ENCODE results near the gene SLC22A14.

SLC22A14 gene

GRCh38 chr3:38362825-38363224 is 80.7 kb downstream of the SLC22A14 start:
- peaks cover 62% of the 10 kb centered on the region for H3K36me3 ChIP-seq (ENCODE audit: insufficient read depth, insufficient read length, low read length)
- no peak for TF ChIP-seq ZNF274 (IDR thresholded peaks at IDR 0.05; ENCODE audit: low read depth, low read length)
- no peak for TF ChIP-seq YY1 (IDR thresholded peaks at IDR 0.05; ENCODE audit: insufficient read depth, insufficient read length)
- no peak for TF ChIP-seq SUZ12 (IDR thresholded peaks at IDR 0.05; ENCODE audit: extremely low read depth, insufficient read depth, insufficient read length)
- DNase-seq (ENCODE audit: low read depth, low spot score), result no peak

GRCh38 chr3:38364721-38365400 is 82.8 kb downstream of the SLC22A14 start:
- no peak for DNase-seq (ENCODE audit: low read depth, low spot score)
- no peaks in the 10 kb centered on the region for H3K27me3 ChIP-seq (ENCODE audit: insufficient read depth, insufficient read length)
- peaks cover 6% of the 10 kb centered on the region; the same call in 1 of the 2 replicates for H3K9me3 ChIP-seq (ENCODE audit: insufficient read depth, low read length)
- peaks cover 78% of the 10 kb centered on the region for H3K36me3 ChIP-seq (ENCODE audit: insufficient read depth, insufficient read length, low read length)
- no peak overlapping the region for H3K4me3 ChIP-seq (ENCODE audit: insufficient read length, low read depth)
- no peaks in the 10 kb centered on the region for H3K4me1 ChIP-seq (ENCODE audit: insufficient read depth, insufficient read length)
- TF ChIP-seq YY1 (IDR thresholded peaks at IDR 0.05; ENCODE audit: insufficient read depth, insufficient read length) (no peak), SUZ12 (IDR thresholded peaks at IDR 0.05; ENCODE audit: extremely low read depth, insufficient read depth, insufficient read length) (no peak), ZNF274 (IDR thresholded peaks at IDR 0.05; ENCODE audit: low read depth, low read length) (no peak)
- no peak overlapping the region for H3K9ac ChIP-seq (ENCODE audit: insufficient read length, low read depth)

More at GRCh38 chr3:38362825-38363224, 80.7 kb downstream of the SLC22A14 start:
- Histone ChIP-seq H3K27me3 (ENCODE audit: insufficient read depth, insufficient read length) (no peaks in the 10 kb centered on the region), H3K9ac (ENCODE audit: insufficient read length, low read depth) (no peak overlapping the region), H3K4me1 (ENCODE audit: insufficient read depth, insufficient read length) (no peaks in the 10 kb centered on the region), H3K9me3 (ENCODE audit: insufficient read depth, low read length) (no peaks in the 10 kb centered on the region), H3K4me3 (ENCODE audit: insufficient read length, low read depth) (no peak overlapping the region)

- no peak overlapping the region for H3K9ac ChIP-seq (ENCODE audit: insufficient read length, low read depth)
- peaks cover 6% of the 10 kb centered on the region; the same call in 1 of the 2 replicates for H3K9me3 ChIP-seq (ENCODE audit: insufficient read depth, low read length)
- no peak for TF ChIP-seq SUZ12 (IDR thresholded peaks at IDR 0.05; ENCODE audit: extremely low read depth, insufficient read depth, insufficient read length)
- no peak for TF ChIP-seq ZNF274 (IDR thresholded peaks at IDR 0.05; ENCODE audit: low read depth, low read length)
- no peak for TF ChIP-seq YY1 (IDR thresholded peaks at IDR 0.05; ENCODE audit: insufficient read depth, insufficient read length)
- no peak for DNase-seq (ENCODE audit: low read depth, low spot score)
- no peak overlapping the region for H3K4me3 ChIP-seq (ENCODE audit: insufficient read length, low read depth)
- H3K36me3 ChIP-seq (ENCODE audit: insufficient read depth, insufficient read length, low read length), result peaks cover 78% of the 10 kb centered on the region
- no peaks in the 10 kb centered on the region for H3K27me3 ChIP-seq (ENCODE audit: insufficient read depth, insufficient read length)
- no peaks in the 10 kb centered on the region for H3K4me1 ChIP-seq (ENCODE audit: insufficient read depth, insufficient read length)
Measured at GRCh38 chr3:38365469-38366062, 83.5 kb downstream of the SLC22A14 start.

- Histone ChIP-seq H3K4me1 (ENCODE audit: insufficient read depth, insufficient read length) (no peaks in the 10 kb centered on the region), H3K27me3 (ENCODE audit: insufficient read depth, insufficient read length) (no peaks in the 10 kb centered on the region), H3K36me3 (ENCODE audit: insufficient read depth, insufficient read length, low read length) (peaks cover 82% of the 10 kb centered on the region), H3K9me3 (ENCODE audit: insufficient read depth, low read length) (peaks cover 6% of the 10 kb centered on the region; the same call in 1 of the 2 replicates), H3K4me3 (ENCODE audit: insufficient read length, low read depth) (no peak overlapping the region), H3K9ac (ENCODE audit: insufficient read length, low read depth) (no peak overlapping the region)
- DNase-seq (ENCODE audit: low read depth, low spot score), result no peak
- TF ChIP-seq YY1 (IDR thresholded peaks at IDR 0.05; ENCODE audit: insufficient read depth, insufficient read length) (no peak), ZNF274 (IDR thresholded peaks at IDR 0.05; ENCODE audit: low read depth, low read length) (no peak), SUZ12 (IDR thresholded peaks at IDR 0.05; ENCODE audit: extremely low read depth, insufficient read depth, insufficient read length) (no peak)
Measured at GRCh38 chr3:38366082-38366481, 84.0 kb downstream of the SLC22A14 start.

- DNase-seq (ENCODE audit: low read depth, low spot score), result no peak
- Histone ChIP-seq H3K9ac (ENCODE audit: insufficient read length, low read depth) (no peak overlapping the region), H3K9me3 (ENCODE audit: insufficient read depth, low read length) (peaks cover 6% of the 10 kb centered on the region; the same call in 1 of the 2 replicates), H3K36me3 (ENCODE audit: insufficient read depth, insufficient read length, low read length) (peaks cover 85% of the 10 kb centered on the region), H3K4me3 (ENCODE audit: insufficient read length, low read depth) (no peak overlapping the region), H3K27me3 (ENCODE audit: insufficient read depth, insufficient read length) (no peaks in the 10 kb centered on the region), H3K4me1 (ENCODE audit: insufficient read depth, insufficient read length) (peaks cover 2% of the 10 kb centered on the region)
- no peak for TF ChIP-seq ZNF274 (IDR thresholded peaks at IDR 0.05; ENCODE audit: low read depth, low read length)
- TF ChIP-seq SUZ12 (IDR thresholded peaks at IDR 0.05; ENCODE audit: extremely low read depth, insufficient read depth, insufficient read length), result no peak
- no peak for TF ChIP-seq YY1 (IDR thresholded peaks at IDR 0.05; ENCODE audit: insufficient read depth, insufficient read length)
Measured at GRCh38 chr3:38367779-38368178, 85.7 kb downstream of the SLC22A14 start.
